NCI-H345 treated with DMSO at 0.1 percent for 48 hours (cell line): ENCODE measurements around the gene MAPKAP1.

Source experiments
- DNase-seq: peaks from one replicate; lab custom pipeline; 2025; ENCODE audit not compliant: unreplicated experiment; lab: John Stamatoyannopoulos, UW

MAPKAP1 gene

GRCh38 chr9:125435776-125436612 lies 271.0 kb downstream of the MAPKAP1 start:
- no peak for DNase-seq

GRCh38 chr9:125434986-125435775 lies 271.8 kb downstream of the MAPKAP1 start:
- no peak for DNase-seq

GRCh38 chr9:125433461-125434011 lies 273.5 kb downstream of the MAPKAP1 start:
- DNase-seq: no peak

- DNase-seq: no peak
Measured at GRCh38 chr9:125432715-125433385, 274.2 kb downstream of the MAPKAP1 start.

GRCh38 chr9:125431741-125432271 lies 275.2 kb downstream of the MAPKAP1 start:
- no peak for DNase-seq

GRCh38 chr9:125431012-125431305 lies 276.0 kb downstream of the MAPKAP1 start:
- DNase-seq: no peak

- no peak for DNase-seq
Measured at GRCh38 chr9:125430161-125431011, 276.6 kb downstream of the MAPKAP1 start.

GRCh38 chr9:125429476-125430160 lies 277.4 kb downstream of the MAPKAP1 start:
- DNase-seq: no peak

- DNase-seq: no peak
Measured at GRCh38 chr9:125428902-125429467, 278.0 kb downstream of the MAPKAP1 start.

GRCh38 chr9:125428060-125428901 lies 278.7 kb downstream of the MAPKAP1 start:
- DNase-seq: no peak

- no peak for DNase-seq
Measured at GRCh38 chr9:125427556-125427955, 279.5 kb downstream of the MAPKAP1 start.

- no peak for DNase-seq
Measured at GRCh38 chr9:125426926-125427325, 280.1 kb downstream of the MAPKAP1 start.

GRCh38 chr9:125425901-125426515 lies 281.0 kb downstream of the MAPKAP1 start:
- DNase-seq: no peak

- no peak for DNase-seq
Measured at GRCh38 chr9:125425170-125425897, 281.7 kb downstream of the MAPKAP1 start.

- DNase-seq: no peak
Measured at GRCh38 chr9:125423964-125424363, 283.0 kb downstream of the MAPKAP1 start.

GRCh38 chr9:125422853-125423252 lies 284.2 kb downstream of the MAPKAP1 start:
- DNase-seq: no peak

GRCh38 chr9:125421591-125422181 lies 285.3 kb downstream of the MAPKAP1 start:
- no peak for DNase-seq
